HG02870 (cell line): ENCODE measurements around the gene FAR2.
"Not testable (repeated sequence)": the region's sequence is repeated elsewhere in the genome, so short reads cannot be mapped to it uniquely, and the experiment has no call there.

Source experiments
- ATAC-seq: cut with Tn5 transposase; IDR thresholded peaks from one replicate; pipeline ENCODE4 v1.9.1; 2021; ENCODE audit warnings: mild to moderate bottlenecking, moderate library complexity; ENCODE audit not compliant: unreplicated experiment

Gene FAR2

GRCh38 chr12:29152223-29152868 is 3.3 kb downstream of the FAR2 start:
- ATAC-seq = peak; percentile 93

- no peak for ATAC-seq
Measured at GRCh38 chr12:29152981-29153630, 4.0 kb downstream of the FAR2 start.

GRCh38 chr12:29155079-29155478 is 6.0 kb downstream of the FAR2 start:
- ATAC-seq = no peak

GRCh38 chr12:29157486-29157946 is 8.4 kb downstream of the FAR2 start:
- ATAC-seq = no peak

DNA sequence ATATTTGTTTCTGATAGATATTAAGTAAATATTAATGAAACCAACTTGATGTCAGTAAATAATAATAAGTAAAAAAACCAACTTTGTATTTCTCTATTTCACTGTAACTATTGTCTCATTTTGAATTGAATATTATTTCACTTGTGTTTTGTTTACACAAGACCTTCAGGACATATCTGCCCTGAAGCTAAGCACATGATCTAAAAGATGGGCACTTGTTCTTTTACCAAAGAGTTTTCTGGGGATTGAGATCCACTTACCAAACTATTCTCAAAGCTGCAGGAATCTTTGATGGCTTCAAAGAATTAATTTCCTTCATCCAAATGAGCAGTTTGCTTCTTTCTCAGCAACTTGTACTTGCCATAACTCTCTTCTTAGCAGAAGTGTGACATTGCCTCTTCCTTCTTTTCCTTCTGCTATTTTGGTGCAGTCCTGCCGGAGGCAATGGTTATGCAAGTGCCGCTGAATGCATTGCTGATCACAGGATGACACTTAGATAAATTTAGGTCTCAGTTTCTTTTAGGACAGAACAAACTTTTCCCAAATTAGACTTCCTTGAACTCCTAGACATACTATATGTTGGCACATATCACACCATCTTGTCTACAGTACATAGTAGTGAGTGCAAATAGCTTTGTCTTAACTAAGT is 9.2 kb downstream of the FAR2 start:
- no peak for ATAC-seq

GRCh38 chr12:29159661-29160060 is 10.6 kb downstream of the FAR2 start:
- no peak for ATAC-seq

DNA sequence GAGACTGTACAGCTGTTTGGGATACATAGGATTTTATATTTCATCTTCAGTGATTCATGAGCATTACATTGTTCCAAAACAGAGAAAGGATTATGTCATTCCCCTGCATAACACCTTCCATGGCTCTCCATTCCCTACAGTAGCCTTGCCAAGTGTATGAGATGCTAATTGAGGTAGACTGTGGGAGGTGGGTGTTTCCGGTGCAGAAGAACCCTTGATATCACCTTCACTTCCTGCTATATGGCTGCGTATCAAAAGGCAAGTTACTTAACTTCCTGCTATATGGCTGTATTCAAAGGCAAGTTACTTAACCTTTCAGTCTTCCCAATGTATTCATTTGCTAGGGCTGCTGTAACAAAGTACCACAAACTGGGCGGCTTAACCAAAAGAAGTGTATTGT is 11.2 kb downstream of the FAR2 start:
- ATAC-seq = no peak

DNA sequence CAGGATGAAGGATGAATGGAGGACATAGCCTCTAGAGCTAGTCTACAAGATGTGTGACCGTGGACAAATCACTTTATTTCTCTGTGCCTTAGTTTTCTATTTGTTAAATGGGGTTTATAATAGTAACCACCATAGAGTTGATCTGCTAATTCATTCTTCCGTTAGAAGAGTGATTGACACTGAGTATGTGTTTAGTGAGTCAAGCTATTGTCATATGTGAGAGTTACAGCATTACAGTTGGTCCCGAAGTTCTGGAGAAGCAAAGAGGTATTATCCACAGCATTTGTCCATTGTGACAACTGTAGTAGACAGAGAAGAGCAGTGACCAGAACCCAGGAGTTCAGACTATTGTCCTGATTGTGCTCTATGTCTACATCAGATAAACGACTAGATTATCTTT is 14.1 kb downstream of the FAR2 start:
- no peak for ATAC-seq

DNA sequence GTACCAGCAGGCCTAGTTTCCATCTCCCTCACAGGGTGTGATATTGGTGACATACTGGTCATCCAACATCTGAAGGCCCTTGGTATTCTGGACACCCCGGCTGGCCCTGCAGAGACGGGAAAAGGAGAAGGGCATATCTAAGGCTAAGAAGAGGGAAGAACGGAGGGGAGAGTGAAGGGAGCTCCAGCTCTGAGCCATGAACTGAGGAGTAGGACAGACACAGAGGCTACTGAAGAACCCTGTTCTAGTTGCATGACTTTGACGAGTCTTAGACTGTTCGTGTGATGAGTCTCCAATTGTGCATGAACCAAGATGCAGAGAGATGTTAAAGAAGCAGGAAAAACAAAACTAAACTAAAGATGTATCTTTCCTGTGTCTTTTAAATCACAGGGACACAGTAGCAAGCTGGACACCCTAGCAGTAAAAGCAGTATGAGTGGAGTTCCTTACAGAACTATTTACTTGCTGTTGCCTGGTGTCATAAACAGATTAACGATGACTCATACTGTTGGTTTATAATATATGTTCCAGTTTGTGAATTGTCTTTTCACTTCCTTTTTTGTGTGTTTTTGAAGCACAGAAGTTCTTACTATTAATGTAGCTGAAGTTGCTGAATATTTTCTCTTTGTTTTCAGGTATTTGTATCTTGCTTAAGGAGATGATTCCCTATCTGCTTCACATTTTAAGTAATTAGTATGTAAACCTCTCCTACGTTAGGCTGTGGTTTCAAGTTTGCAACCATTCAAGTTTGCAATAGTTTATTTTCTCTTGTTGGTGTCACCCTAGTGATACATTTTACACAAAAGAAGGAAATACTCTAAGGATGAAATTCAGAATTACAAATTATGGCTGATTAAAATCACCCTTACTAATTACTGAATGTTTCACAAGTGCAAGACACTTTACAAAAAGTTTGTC is 15.7 kb downstream of the FAR2 start:
- peak; percentile 100 for ATAC-seq

GRCh38 chr12:29167445-29167844 is 18.4 kb downstream of the FAR2 start:
- no peak for ATAC-seq

GRCh38 chr12:29167988-29168387 is 18.9 kb downstream of the FAR2 start:
- no peak for ATAC-seq

DNA sequence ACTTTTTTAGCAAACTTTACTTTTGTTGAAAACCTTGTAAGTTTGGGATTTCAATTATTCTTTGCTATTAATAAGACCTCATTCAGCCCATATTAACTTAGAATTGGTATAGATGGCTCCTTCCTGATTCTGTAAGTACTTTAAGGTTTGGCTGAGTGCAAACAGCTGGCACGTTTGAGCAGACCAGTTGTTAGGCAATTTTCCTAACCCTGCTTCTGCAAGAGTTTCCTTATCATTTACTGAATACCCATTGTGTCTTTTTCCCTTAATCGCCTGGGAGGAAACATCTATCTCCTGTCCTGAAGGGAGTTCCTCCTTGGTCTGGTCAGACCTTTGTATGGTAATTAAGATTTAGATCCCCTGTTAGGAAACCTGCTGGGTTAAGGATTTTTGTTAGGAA is 20.9 kb downstream of the FAR2 start:
- not testable (repeated sequence) for ATAC-seq

DNA sequence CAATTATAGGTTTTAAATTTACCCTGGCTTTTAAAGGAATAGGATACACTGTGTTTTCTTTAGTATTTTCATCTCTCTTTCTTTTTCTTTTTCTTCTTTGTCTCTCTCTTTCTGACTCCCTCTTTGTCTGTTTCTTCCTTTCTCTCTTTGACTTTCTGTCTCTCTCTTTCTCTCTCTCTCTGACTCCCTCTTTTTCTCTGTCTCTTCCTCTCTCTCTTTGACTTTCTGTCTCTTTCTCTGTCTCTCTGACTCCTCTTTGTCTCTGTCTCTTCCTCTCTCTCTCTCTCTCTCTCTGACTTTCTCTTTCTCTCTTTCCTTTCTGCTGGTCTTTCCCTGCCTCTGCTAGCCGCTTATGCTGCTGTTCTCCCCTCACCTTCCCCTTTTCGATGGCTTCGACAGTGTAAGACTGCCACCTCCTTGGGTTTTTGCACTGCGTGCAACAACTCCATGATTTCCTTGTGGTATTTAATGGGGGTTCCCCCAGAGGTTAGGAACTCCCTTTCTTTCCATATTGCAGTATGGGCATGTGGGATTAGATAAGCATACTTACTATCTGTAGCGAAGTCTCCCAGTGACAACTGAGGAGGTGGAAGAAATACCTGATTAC is 21.5 kb downstream of the FAR2 start:
- ATAC-seq = not testable (repeated sequence)

- no peak for ATAC-seq
Measured at GRCh38 chr12:29171421-29172258, 22.6 kb downstream of the FAR2 start.

- ATAC-seq = no peak
Measured at GRCh38 chr12:29176941-29177340, 27.9 kb downstream of the FAR2 start.

- not testable (repeated sequence) for ATAC-seq
Measured at GRCh38 chr12:29182247-29182646, 33.2 kb downstream of the FAR2 start.

- no peak for ATAC-seq
Measured at GRCh38 chr12:29187756-29188155, 38.7 kb downstream of the FAR2 start.

GRCh38 chr12:29191267-29191850 is 42.3 kb downstream of the FAR2 start:
- no peak for ATAC-seq

DNA sequence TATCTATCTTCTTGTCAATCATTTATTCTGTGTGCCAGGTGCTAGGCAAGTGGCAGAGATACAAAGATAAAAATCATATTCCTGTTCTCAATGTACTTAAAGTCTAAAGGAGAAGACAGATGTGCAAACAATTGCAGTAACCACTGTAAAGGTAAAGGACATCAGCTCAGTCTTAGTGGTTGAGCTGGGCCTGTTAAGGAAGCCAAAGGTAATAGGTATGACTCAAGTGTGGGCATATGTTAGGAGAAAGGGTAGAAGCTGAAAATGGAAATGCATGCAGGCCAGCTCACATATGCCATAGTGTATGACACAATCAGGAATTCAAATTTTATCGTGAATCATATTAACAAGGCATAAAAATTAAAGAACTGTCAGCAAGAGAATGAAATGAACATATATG is 49.8 kb downstream of the FAR2 start:
- no peak for ATAC-seq
